ENCODE measurements around the gene IQGAP1. TPM values are rescaled to one million over a fixed set of nuclear protein-coding genes. Genes with fewer than 3 reads are reported as not detected.

IQGAP1 gene
- total and polyA plus RNA-seq, 8 donors: 22.3 to 222 (median 86.4) TPM

DNA sequence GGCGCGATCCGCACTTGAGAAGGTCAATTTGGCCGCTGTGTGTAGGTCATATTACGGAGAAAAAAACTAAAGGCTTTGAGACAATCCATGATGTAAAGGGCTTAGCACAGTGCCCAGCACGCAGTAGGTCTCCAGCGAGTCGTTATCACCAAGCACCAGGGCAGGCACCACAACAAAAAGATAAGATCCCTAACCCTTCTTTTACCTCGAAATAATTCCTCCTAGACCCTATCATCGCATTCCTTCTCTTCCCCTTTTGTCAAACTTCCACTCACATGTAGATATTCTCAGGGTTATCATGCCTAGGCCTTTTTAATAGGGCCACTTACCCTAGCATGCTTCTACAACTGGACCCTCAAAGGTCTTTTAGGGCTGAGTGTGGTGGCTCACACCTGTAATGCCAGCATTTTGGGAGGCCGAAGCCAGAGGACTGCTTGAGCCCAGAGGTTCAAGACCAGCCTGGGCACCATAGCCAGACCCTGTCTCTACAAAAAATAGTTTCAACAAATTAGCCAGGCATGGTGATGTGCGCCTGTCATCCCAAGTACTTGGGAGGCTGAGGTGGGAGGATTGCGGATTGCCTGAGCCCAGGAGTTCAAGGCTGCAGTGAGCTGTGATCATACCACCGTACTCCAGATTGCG lies 22.5 kb upstream of the IQGAP1 start:
- 86 to 96% (median 90%) methylated on average over 15 of the region's 15 CpGs for WGBS, 5 donors
- TF ChIP-seq EP300 (IDR thresholded peaks at IDR 0.05): no peak
- no peak for TF ChIP-seq POLR2A (IDR thresholded peaks at IDR 0.05)
- no peak for TF ChIP-seq POLR2AphosphoS5 (IDR thresholded peaks at IDR 0.05)
- TF ChIP-seq, protein P1, sequence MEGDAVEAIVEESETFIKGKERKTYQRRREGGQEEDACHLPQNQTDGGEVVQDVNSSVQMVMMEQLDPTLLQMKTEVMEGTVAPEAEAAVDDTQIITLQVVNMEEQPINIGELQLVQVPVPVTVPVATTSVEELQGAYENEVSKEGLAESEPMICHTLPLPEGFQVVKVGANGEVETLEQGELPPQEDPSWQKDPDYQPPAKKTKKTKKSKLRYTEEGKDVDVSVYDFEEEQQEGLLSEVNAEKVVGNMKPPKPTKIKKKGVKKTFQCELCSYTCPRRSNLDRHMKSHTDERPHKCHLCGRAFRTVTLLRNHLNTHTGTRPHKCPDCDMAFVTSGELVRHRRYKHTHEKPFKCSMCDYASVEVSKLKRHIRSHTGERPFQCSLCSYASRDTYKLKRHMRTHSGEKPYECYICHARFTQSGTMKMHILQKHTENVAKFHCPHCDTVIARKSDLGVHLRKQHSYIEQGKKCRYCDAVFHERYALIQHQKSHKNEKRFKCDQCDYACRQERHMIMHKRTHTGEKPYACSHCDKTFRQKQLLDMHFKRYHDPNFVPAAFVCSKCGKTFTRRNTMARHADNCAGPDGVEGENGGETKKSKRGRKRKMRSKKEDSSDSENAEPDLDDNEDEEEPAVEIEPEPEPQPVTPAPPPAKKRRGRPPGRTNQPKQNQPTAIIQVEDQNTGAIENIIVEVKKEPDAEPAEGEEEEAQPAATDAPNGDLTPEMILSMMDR (IDR thresholded peaks at IDR 0.05): no peak
- intact Hi-C loops (cut with DNase I; ENCODE audit: low total_unique reads): no loop called here

DNA sequence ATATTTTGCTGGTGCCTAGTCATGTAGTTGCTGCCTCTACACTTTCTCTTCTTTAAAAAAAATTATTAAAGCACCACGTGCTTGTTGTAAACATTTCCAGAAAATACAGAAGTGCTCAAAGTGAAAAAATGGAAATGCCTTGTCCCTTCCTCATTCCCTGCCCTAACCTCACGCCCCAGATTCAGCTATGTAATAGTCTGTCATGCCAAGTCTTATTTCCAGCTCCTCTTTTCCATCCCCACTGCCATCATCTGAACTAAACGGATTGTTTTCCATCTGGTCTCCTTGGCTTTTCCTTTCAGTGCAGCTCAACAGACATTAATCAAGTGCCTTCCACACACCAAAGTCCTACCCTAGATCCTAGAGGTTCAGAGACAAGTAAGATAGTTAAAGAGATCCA lies 20.5 kb upstream of the IQGAP1 start:
- Histone ChIP-seq H3K36me3 (no peaks in the 10 kb centered on the region), H3K27ac (peak overlapping the region in 2 of 5 donors; percentile 39 to 47), H3K4me1 (peaks cover 1 to 27% (median 12%) of the 10 kb centered on the region in 4 donors), H3K9me3 (no peaks in the 10 kb centered on the region), H3K4me3 (no peak overlapping the region), H3K27me3 (no peaks in the 10 kb centered on the region)
- WGBS, 5 donors: 27 to 54% (median 40%) methylated on average over 3 of the region's 3 CpGs
- DNase-seq: peak in 1 of 2 donors; percentile 49
- TF ChIP-seq POLR2AphosphoS5 (IDR thresholded peaks at IDR 0.05): peak in 1 of 3 donors; percentile 18
- TF ChIP-seq EP300 (IDR thresholded peaks at IDR 0.05): no peak
- TF ChIP-seq, protein P1 (IDR thresholded peaks at IDR 0.05): no peak
- no peak for TF ChIP-seq POLR2A (IDR thresholded peaks at IDR 0.05)
- intact Hi-C loops (cut with DNase I; ENCODE audit: low total_unique reads): no loop called here

More for the DNA sequence above, 22.5 kb upstream of the IQGAP1 start:
- peaks cover 10 to 36% (median 21%) of the 10 kb centered on the region in 4 donors for H3K4me1 ChIP-seq
- no peak overlapping the region for H3K27ac ChIP-seq
- H3K4me3 ChIP-seq: no peak overlapping the region
- DNase-seq: no peak
- H3K9me3 ChIP-seq: no peaks in the 10 kb centered on the region
- no peaks in the 10 kb centered on the region for H3K27me3 ChIP-seq
- peaks cover 0 to 9% (median 4%) of the 10 kb centered on the region in 4 donors for H3K36me3 ChIP-seq

DNA sequence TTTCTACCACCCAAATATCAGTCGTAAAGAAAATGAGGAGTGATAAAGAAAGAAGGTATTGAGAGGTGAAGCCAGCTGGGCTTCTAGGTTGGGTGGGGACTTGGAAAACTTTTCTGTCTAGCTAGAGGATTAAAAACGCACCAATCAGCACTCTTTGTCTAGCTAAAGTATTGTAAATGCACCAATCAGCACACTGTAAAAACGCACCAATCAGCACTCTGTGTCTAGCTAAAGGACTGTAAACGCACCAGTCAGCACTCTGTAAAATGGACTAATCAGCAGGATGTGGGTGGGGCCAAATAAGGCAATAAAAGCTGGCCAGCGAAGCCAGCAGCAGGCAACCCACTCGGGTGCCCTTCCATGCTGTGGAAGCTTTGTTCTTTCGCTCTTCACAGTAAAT lies 13.0 kb upstream of the IQGAP1 start:
- no peak overlapping the region for H3K27ac ChIP-seq
- WGBS, 5 donors: 92 to 98% (median 97%) methylated on average over 7 of the region's 7 CpGs
- no peak overlapping the region for H3K4me3 ChIP-seq
- H3K9me3 ChIP-seq: peaks cover 0 to 14% (median 11%) of the 10 kb centered on the region in 4 donors
- no peak for DNase-seq
- H3K36me3 ChIP-seq: no peaks in the 10 kb centered on the region
- H3K27me3 ChIP-seq: no peaks in the 10 kb centered on the region
- H3K4me1 ChIP-seq: peaks cover 0 to 18% (median 0%) of the 10 kb centered on the region in 4 donors
- intact Hi-C loops (cut with DNase I; ENCODE audit: low total_unique reads): no loop called here
- TF ChIP-seq EP300 (IDR thresholded peaks at IDR 0.05): no peak
- TF ChIP-seq POLR2A (IDR thresholded peaks at IDR 0.05): no peak
- TF ChIP-seq POLR2AphosphoS5 (IDR thresholded peaks at IDR 0.05): no peak
- TF ChIP-seq, protein P1 (IDR thresholded peaks at IDR 0.05): no peak

DNA sequence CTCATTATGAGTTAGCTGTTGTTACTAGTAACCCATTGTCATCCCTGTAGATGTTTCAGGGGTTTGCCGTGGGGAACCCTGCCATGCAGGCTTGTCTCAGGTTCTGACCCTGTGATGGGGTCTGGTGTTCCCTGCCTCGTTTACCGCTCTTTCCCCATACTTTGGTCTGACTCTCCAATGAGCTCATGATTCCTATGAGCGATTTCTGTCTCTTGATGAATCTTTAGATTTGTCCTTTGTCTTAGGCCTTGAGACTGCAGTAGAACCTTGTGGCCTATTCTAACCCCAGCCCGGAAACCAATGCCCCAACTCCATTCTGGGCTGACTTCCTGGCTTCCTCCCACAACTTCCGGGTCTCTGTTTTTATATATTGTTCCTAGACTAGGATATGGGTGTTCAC lies 11.3 kb upstream of the IQGAP1 start:
- Histone ChIP-seq H3K4me1 (peaks cover 0 to 11% (median 0%) of the 10 kb centered on the region in 4 donors), H3K4me3 (no peak overlapping the region), H3K36me3 (no peaks in the 10 kb centered on the region), H3K27ac (no peak overlapping the region), H3K27me3 (no peaks in the 10 kb centered on the region), H3K9me3 (peaks cover 0 to 14% (median 12%) of the 10 kb centered on the region in 4 donors)
- DNase-seq: peak; percentile 30 to 34
- intact Hi-C loops (cut with DNase I; ENCODE audit: low total_unique reads): no loop called here
- WGBS, 5 donors: 63 to 78% (median 70%) methylated on average over 6 of the region's 6 CpGs
- TF ChIP-seq EP300 (IDR thresholded peaks at IDR 0.05) (no peak), POLR2AphosphoS5 (IDR thresholded peaks at IDR 0.05) (no peak), POLR2A (IDR thresholded peaks at IDR 0.05) (no peak)
- TF ChIP-seq, protein P1 (IDR thresholded peaks at IDR 0.05): no peak
